Liver (tissue), 9 donors: ENCODE measurements around the gene PKHD1. TPM values are rescaled to one million over a fixed set of nuclear protein-coding genes. Genes with fewer than 3 reads are reported as not detected.

Source experiments
- DNase-seq: peaks from one replicate; pipeline ENCODE4 v3.0.0-alpha.2; 2017; ENCODE audit warnings: low spot score
- H3K27ac ChIP-seq, 2 donors: one replicate each; pipeline ENCODE4 v1.7.0; 2013; ENCODE audit warnings: inconsistent platforms in 2 of 2, low read length in 2 of 2, control low read depth in 1 of 2, low read depth in 1 of 2, mild to moderate bottlenecking in 1 of 2
- H3K27me3 ChIP-seq, 4 donors: one replicate each; pipeline versions ENCODE4 v1.6.1 to v1.7.0; 2013; ENCODE audit warnings: low read length in 3 of 4, inconsistent platforms in 1 of 4, mild to moderate bottlenecking in 1 of 4, moderate library complexity in 1 of 4; ENCODE audit not compliant: control insufficient read depth in 4 of 4, insufficient read depth in 4 of 4
- H3K36me3 ChIP-seq, 4 donors: one replicate each; pipeline versions ENCODE4 v1.6.1 to v1.7.0; 2013; ENCODE audit warnings: low read length in 3 of 4, mild to moderate bottlenecking in 3 of 4, low read depth in 1 of 4, moderate library complexity in 1 of 4; ENCODE audit not compliant: control insufficient read depth in 4 of 4, insufficient read depth in 3 of 4
- H3K4me1 ChIP-seq, 4 donors: one replicate each; pipeline versions ENCODE4 v1.6.1 to v1.7.0; 2013; ENCODE audit warnings: low read length in 3 of 4, mild to moderate bottlenecking in 3 of 4, moderate library complexity in 1 of 4; ENCODE audit not compliant: control insufficient read depth in 4 of 4, insufficient read depth in 4 of 4
- H3K4me3 ChIP-seq, 3 donors: one replicate each; pipeline versions ENCODE4 v1.6.1 to v1.7.0; 2013; ENCODE audit warnings: low read length in 3 of 3, control low read depth in 1 of 3, low read depth in 1 of 3, mild to moderate bottlenecking in 1 of 3
- H3K9ac ChIP-seq, 2 donors: one replicate each; pipeline ENCODE4 v1.7.0; 2013; ENCODE audit warnings: low read length in 2 of 2, mild to moderate bottlenecking in 2 of 2, moderate library complexity in 2 of 2, control low read depth in 1 of 2, low read depth in 1 of 2
- H3K9me3 ChIP-seq, 4 donors: one replicate each; pipeline versions ENCODE4 v1.6.1 to v1.7.0; 2013; ENCODE audit warnings: low read length in 3 of 4; ENCODE audit not compliant: control insufficient read depth in 4 of 4
- CTCF ChIP-seq: fragments of 150-350 bp; IDR thresholded peaks from 2 replicates; pipeline ENCODE4 v1.5.1; 2017; ENCODE audit warnings: improper control_type of control experiment, low read depth, low read length; ENCODE audit not compliant: missing input control
- EGR1 ChIP-seq, 2 donors: IDR thresholded peaks; 2 replicates each; pipeline ENCODE4 v1.6.1; 2016 to 2018; ENCODE audit warnings: antibody characterized with exemption in 2 of 2, low read depth in 2 of 2
- FOXA1 ChIP-seq: IDR thresholded peaks from 2 replicates; pipeline ENCODE4 v1.6.1; 2016; ENCODE audit warnings: antibody characterized with exemption
- FOXA2 ChIP-seq: IDR thresholded peaks from 2 replicates; pipeline ENCODE4 v1.6.1; 2016; ENCODE audit warnings: antibody characterized with exemption
- GABPA ChIP-seq, 2 donors: IDR thresholded peaks in 1 of 2; conservative IDR thresholded peaks in 1 of 2; 2 replicates each; pipeline ENCODE4 v1.6.1; 2016; ENCODE audit warnings: antibody characterized with exemption in 2 of 2, mild to moderate bottlenecking in 1 of 2, moderate library complexity in 1 of 2
- HNF4A ChIP-seq, 2 donors: conservative IDR thresholded peaks; 2 replicates each; pipeline ENCODE4 v1.6.1; 2016; ENCODE audit warnings: antibody characterized with exemption in 2 of 2, mild to moderate bottlenecking in 2 of 2
- HNF4G ChIP-seq: IDR thresholded peaks from 2 replicates; pipeline ENCODE4 v1.6.1; 2016; ENCODE audit warnings: antibody characterized with exemption
- JUND ChIP-seq, 2 donors: IDR thresholded peaks; 2 replicates each; pipeline ENCODE4 v1.6.1; 2016; ENCODE audit warnings: antibody characterized with exemption in 2 of 2
- NR2F2 ChIP-seq: IDR thresholded peaks from 2 replicates; pipeline ENCODE4 v1.6.1; 2016; ENCODE audit warnings: antibody characterized with exemption
- RXRA ChIP-seq, 2 donors: IDR thresholded peaks; 2 replicates each; pipeline ENCODE4 v1.6.1; 2017 to 2018; ENCODE audit warnings: antibody characterized with exemption in 2 of 2, mild to moderate bottlenecking in 1 of 2
- SP1 ChIP-seq: IDR thresholded peaks from 2 replicates; pipeline ENCODE4 v1.6.1; 2018; ENCODE audit warnings: antibody characterized with exemption, mild to moderate bottlenecking
- TAF1 ChIP-seq: conservative IDR thresholded peaks from 2 replicates; pipeline ENCODE4 v1.6.1; 2016; ENCODE audit warnings: antibody characterized with exemption, mild to moderate bottlenecking
- YY1 ChIP-seq: IDR thresholded peaks from 2 replicates; pipeline ENCODE4 v1.6.1; 2016; ENCODE audit warnings: antibody characterized with exemption, mild to moderate bottlenecking
- ZBTB33 ChIP-seq: IDR thresholded peaks from 2 replicates; pipeline ENCODE4 v1.6.1; 2016; ENCODE audit warnings: antibody characterized with exemption
- WGBS: extraction: QIAGEN DNeasy Blood & Tissue Kit; methylation state at CpG from one replicate; pipeline ENCODE4 v1.1.7; 2013; 5-methylcytosine and 5-hydroxymethylcytosine counted together
- polyA plus RNA-seq, 2 donors: library from polyadenylated mRNA; stranded (reverse) in 1 of 2; unstranded in 1 of 2; fragments of 200-250 nt in 1 of 2; fragments of >200 nt in 1 of 2; fragmentation: Nextera tagmentation in 1 of 2; extraction: Ambion mirVana in 1 of 2; gene quantifications; one replicate each; pipeline versions ENCODE4 v1.2.1 to v1.2.3, GENCODE V29; 2013 to 2015
- total RNA-seq, 2 donors: library from RNA; depleted of rRNA; stranded (reverse); fragments of >200 nt; gene quantifications; one replicate each; pipeline ENCODE4 v1.2.3, GENCODE V29; 2014
- TF ChIP-seq, protein P1 (sequence below): IDR thresholded peaks from 2 replicates; pipeline ENCODE4 v1.6.1; 2016; ENCODE audit warnings: antibody characterized with exemption
- TF ChIP-seq, protein P2 (sequence below): IDR thresholded peaks from 2 replicates; pipeline ENCODE4 v1.6.1; 2016; ENCODE audit warnings: antibody characterized with exemption
- donor health status: healthy.
- donor health status: healthy.
- donor health status: healthy.
- donor health status: healthy.
- donor health status: healthy.

Gene PKHD1
- total and polyA plus RNA-seq, 4 donors, result 0.45 to 10.6 (median 3.2) TPM

- WGBS, result 77% methylated on average over 4 of the region's 4 CpGs
- no peak overlapping the region for H3K4me3 ChIP-seq
- H3K36me3 ChIP-seq, result no peaks in the 10 kb centered on the region
- H3K9me3 ChIP-seq, result no peaks in the 10 kb centered on the region
- no peak for DNase-seq
- H3K4me1 ChIP-seq, result peaks cover 0 to 2% (median 0%) of the 10 kb centered on the region in 4 donors
- H3K9ac ChIP-seq, result no peak overlapping the region
- H3K27me3 ChIP-seq, result no peaks in the 10 kb centered on the region
- TF ChIP-seq HNF4G (no peak), GABPA (IDR thresholded peaks at IDR 0.05 in 1 of 2, conservative IDR thresholded peaks at IDR 0.05 in 1 of 2) (no peak), EGR1 (IDR thresholded peaks at IDR 0.05; ENCODE audit: low read depth in 2 of 2) (no peak), HNF4A (conservative IDR thresholded peaks at IDR 0.05) (no peak), FOXA2 (no peak), RXRA (IDR thresholded peaks at IDR 0.05) (no peak), CTCF (no peak), ZBTB33 (no peak), TAF1 (no peak), FOXA1 (no peak), YY1 (no peak)
- TF ChIP-seq, protein P1, sequence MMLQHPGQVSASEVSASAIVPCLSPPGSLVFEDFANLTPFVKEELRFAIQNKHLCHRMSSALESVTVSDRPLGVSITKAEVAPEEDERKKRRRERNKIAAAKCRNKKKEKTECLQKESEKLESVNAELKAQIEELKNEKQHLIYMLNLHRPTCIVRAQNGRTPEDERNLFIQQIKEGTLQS, result no peak
- TF ChIP-seq, protein P2, sequence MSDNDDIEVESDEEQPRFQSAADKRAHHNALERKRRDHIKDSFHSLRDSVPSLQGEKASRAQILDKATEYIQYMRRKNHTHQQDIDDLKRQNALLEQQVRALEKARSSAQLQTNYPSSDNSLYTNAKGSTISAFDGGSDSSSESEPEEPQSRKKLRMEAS, result no peak
- H3K27ac ChIP-seq, result no peak overlapping the region
Observed at GRCh38 chr6:51839726-51840374, 247.6 kb downstream of the PKHD1 start.

GRCh38 chr6:51830666-51831065, 256.7 kb downstream of the PKHD1 start:
- 79% methylated on average over 1 of the region's 1 CpG for WGBS
- H3K4me1 ChIP-seq, result peaks cover 0 to 7% (median 6%) of the 10 kb centered on the region in 4 donors
- TF ChIP-seq HNF4G (no peak), YY1 (no peak)
- H3K36me3 ChIP-seq, result no peaks in the 10 kb centered on the region
- no peak for DNase-seq
- H3K9me3 ChIP-seq, result no peaks in the 10 kb centered on the region
- no peak overlapping the region for H3K27ac ChIP-seq
- H3K4me3 ChIP-seq, result no peak overlapping the region
- no peak overlapping the region for H3K9ac ChIP-seq
- H3K27me3 ChIP-seq, result no peaks in the 10 kb centered on the region

DNA sequence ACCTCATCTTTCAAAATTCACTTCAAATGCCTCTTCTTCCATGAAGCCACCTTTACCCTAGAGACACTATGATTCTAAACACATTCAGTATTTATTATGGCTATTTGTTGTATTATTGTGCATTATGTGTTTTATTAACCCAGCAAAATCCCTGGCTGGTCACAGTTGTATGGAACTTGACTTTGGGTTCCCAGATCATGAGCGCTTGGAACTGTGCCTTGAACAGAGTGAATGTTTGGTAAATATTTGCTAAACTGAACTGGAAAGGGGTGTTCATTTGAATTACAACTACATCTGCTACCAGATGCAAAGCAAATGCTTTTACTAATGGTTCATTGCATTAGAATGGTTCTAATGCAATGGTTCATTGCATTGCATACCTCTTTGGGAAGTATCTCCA, 259.8 kb downstream of the PKHD1 start:
- Histone ChIP-seq H3K4me1 (peaks cover 0 to 7% (median 6%) of the 10 kb centered on the region in 4 donors), H3K4me3 (no peak overlapping the region), H3K27ac (no peak overlapping the region), H3K27me3 (no peaks in the 10 kb centered on the region), H3K36me3 (no peaks in the 10 kb centered on the region), H3K9ac (no peak overlapping the region), H3K9me3 (no peaks in the 10 kb centered on the region)
- 29% methylated on average over 1 of the region's 1 CpG for WGBS
- DNase-seq, result no peak
- TF ChIP-seq SP1, result peak; percentile 43
- no peak for TF ChIP-seq FOXA1
- no peak for TF ChIP-seq NR2F2
- TF ChIP-seq HNF4A (conservative IDR thresholded peaks at IDR 0.05), result peak; percentile 58 to 75
- peak in 1 of 2 donors; percentile 50 for TF ChIP-seq RXRA (IDR thresholded peaks at IDR 0.05)
- TF ChIP-seq GABPA (IDR thresholded peaks at IDR 0.05 in 1 of 2, conservative IDR thresholded peaks at IDR 0.05 in 1 of 2), result no peak
- TF ChIP-seq CTCF, result no peak
- TF ChIP-seq TAF1, result no peak
- peak; percentile 41 for TF ChIP-seq YY1
- TF ChIP-seq, protein P2, result no peak
- TF ChIP-seq HNF4G, result no peak
- no peak for TF ChIP-seq EGR1 (IDR thresholded peaks at IDR 0.05; ENCODE audit: low read depth in 2 of 2)
- no peak for TF ChIP-seq FOXA2
- no peak for TF ChIP-seq JUND (IDR thresholded peaks at IDR 0.05)
